Measurements from ENCODE around the gene UBE2L6. TPM values are rescaled to one million over a fixed set of nuclear protein-coding genes. Genes with fewer than 3 reads are reported as not detected.
A peak's percentile ranks its signal among the peaks of the same experiment; 100 is the strongest.

Gene UBE2L6
- total RNA-seq, 2 experiments from 2014 or later: 245 to 317 TPM

GRCh38 chr11:57514538-57515331, 52.7 kb downstream of the UBE2L6 start:
- ATAC-seq (peak; percentile 66), DNase-seq (peak; percentile 76)
- Mint-ChIP-seq H3K4me1 (peaks cover 32% of the 10 kb centered on the region), H3K36me3 (peaks cover 5% of the 10 kb centered on the region), H3K27ac (peak overlapping the region; percentile 89), H3K9me3 (ENCODE audit: low read depth) (no peaks in the 10 kb centered on the region), H3K27me3 (no peaks in the 10 kb centered on the region), H3K4me3 (peak overlapping the region; percentile 96)
- CTCF ChIA-PET: interaction anchor here (0.8 to 7.1 kb wide), 13 partner anchors 10 to 180 kb away, joined by 3 to 107 read pairs (median 3); partner anchors contain the start of genes RTN4RL2, SLC43A3, SSRP1 and TIMM10

GRCh38 chr11:57513911-57514537, 53.4 kb downstream of the UBE2L6 start:
- H3K9me3 Mint-ChIP-seq (ENCODE audit: low read depth): no peaks in the 10 kb centered on the region
- H3K4me1 Mint-ChIP-seq: peaks cover 35% of the 10 kb centered on the region
- ATAC-seq (peak; percentile 40), DNase-seq (peak; percentile 54)
- H3K27me3 Mint-ChIP-seq: no peaks in the 10 kb centered on the region
- peaks cover 6% of the 10 kb centered on the region for H3K36me3 Mint-ChIP-seq
- H3K27ac Mint-ChIP-seq: peak overlapping the region; percentile 89
- H3K4me3 Mint-ChIP-seq: peak overlapping the region; percentile 96
- CTCF ChIA-PET: interaction anchor here (0.8 to 7.1 kb wide), 10 partner anchors 9 to 126 kb away, joined by 3 to 107 read pairs (median 4); partner anchors contain the start of genes RTN4RL2 and TIMM10

GRCh38 chr11:57513452-57513795, 54.0 kb downstream of the UBE2L6 start:
- Mint-ChIP-seq H3K27ac (no peak overlapping the region), H3K27me3 (no peaks in the 10 kb centered on the region), H3K4me1 (peaks cover 35% of the 10 kb centered on the region), H3K9me3 (ENCODE audit: low read depth) (no peaks in the 10 kb centered on the region), H3K36me3 (peaks cover 4% of the 10 kb centered on the region), H3K4me3 (peak overlapping the region; percentile 55)
- DNase-seq (no peak), ATAC-seq (no peak)
- CTCF ChIA-PET: interaction anchor here (0.8 to 7.1 kb wide), 6 partner anchors 12 to 55 kb away, joined by 4 to 107 read pairs (median 40); partner anchors contain the start of genes RTN4RL2 and TIMM10

GRCh38 chr11:57512646-57513451, 54.6 kb downstream of the UBE2L6 start:
- ATAC-seq: no peak
- Mint-ChIP-seq H3K36me3 (peaks cover 4% of the 10 kb centered on the region), H3K4me1 (peaks cover 35% of the 10 kb centered on the region), H3K27ac (no peak overlapping the region), H3K27me3 (no peaks in the 10 kb centered on the region), H3K9me3 (ENCODE audit: low read depth) (no peaks in the 10 kb centered on the region), H3K4me3 (no peak overlapping the region)
- CTCF ChIA-PET: interaction anchor here (0.8 to 7.1 kb wide), 6 partner anchors 11 to 55 kb away, joined by 4 to 107 read pairs (median 40); partner anchors contain the start of genes RTN4RL2 and TIMM10
- no peak for DNase-seq

GRCh38 chr11:57511741-57512430, 55.6 kb downstream of the UBE2L6 start:
- DNase-seq (no peak), ATAC-seq (no peak)
- Mint-ChIP-seq H3K4me3 (no peak overlapping the region), H3K4me1 (peaks cover 36% of the 10 kb centered on the region), H3K9me3 (ENCODE audit: low read depth) (no peaks in the 10 kb centered on the region), H3K27ac (peak overlapping the region; percentile 45), H3K27me3 (no peaks in the 10 kb centered on the region), H3K36me3 (peaks cover 4% of the 10 kb centered on the region)
- CTCF ChIA-PET: interaction anchor here (1.1 to 2.1 kb wide), 7 partner anchors 8 to 133 kb away, joined by 3 to 15 read pairs (median 4); no protein-coding TSS in a partner anchor

GRCh38 chr11:57508341-57509170, 58.9 kb downstream of the UBE2L6 start:
- Mint-ChIP-seq H3K27ac (no peak overlapping the region), H3K4me3 (no peak overlapping the region), H3K4me1 (peaks cover 32% of the 10 kb centered on the region), H3K9me3 (ENCODE audit: low read depth) (no peaks in the 10 kb centered on the region), H3K36me3 (peaks cover 9% of the 10 kb centered on the region), H3K27me3 (no peaks in the 10 kb centered on the region)
- CTCF ChIA-PET: interaction anchor here (1.2 to 5.9 kb wide), 3 partner anchors 16 to 136 kb away, joined by 4 to 52 read pairs (median 5); no protein-coding TSS in a partner anchor
- DNase-seq (no peak), ATAC-seq (no peak)

GRCh38 chr11:57506522-57506921, 61.0 kb downstream of the UBE2L6 start:
- Mint-ChIP-seq H3K4me1 (peaks cover 14% of the 10 kb centered on the region), H3K36me3 (peaks cover 8% of the 10 kb centered on the region), H3K27ac (no peak overlapping the region), H3K27me3 (no peaks in the 10 kb centered on the region), H3K9me3 (ENCODE audit: low read depth) (no peaks in the 10 kb centered on the region), H3K4me3 (no peak overlapping the region)
- CTCF ChIA-PET: interaction anchor here (1.0 to 5.9 kb wide), 5 partner anchors 14 to 138 kb away, joined by 3 to 52 read pairs (median 5); no protein-coding TSS in a partner anchor
- ATAC-seq: no peak
- DNase-seq: no peak

GRCh38 chr11:57504511-57504910, 63.0 kb downstream of the UBE2L6 start:
- H3K9me3 Mint-ChIP-seq (ENCODE audit: low read depth): no peaks in the 10 kb centered on the region
- peaks cover 8% of the 10 kb centered on the region for H3K4me1 Mint-ChIP-seq
- ATAC-seq (no peak), DNase-seq (no peak)
- H3K27ac Mint-ChIP-seq: no peak overlapping the region
- H3K36me3 Mint-ChIP-seq: peaks cover 12% of the 10 kb centered on the region
- no peak overlapping the region for H3K4me3 Mint-ChIP-seq
- no peaks in the 10 kb centered on the region for H3K27me3 Mint-ChIP-seq
- CTCF ChIA-PET: interaction anchor here (1.2 to 5.9 kb wide), 8 partner anchors 10 to 63 kb away, joined by 3 to 52 read pairs (median 4); partner anchors contain the start of gene UBE2L6

GRCh38 chr11:57502870-57503269, 64.6 kb downstream of the UBE2L6 start:
- no peak for ATAC-seq
- no peaks in the 10 kb centered on the region for H3K27me3 Mint-ChIP-seq
- no peak for DNase-seq
- no peak overlapping the region for H3K4me3 Mint-ChIP-seq
- H3K4me1 Mint-ChIP-seq: peaks cover 6% of the 10 kb centered on the region
- no peaks in the 10 kb centered on the region for H3K9me3 Mint-ChIP-seq (ENCODE audit: low read depth)
- H3K36me3 Mint-ChIP-seq: peaks cover 12% of the 10 kb centered on the region
- no peak overlapping the region for H3K27ac Mint-ChIP-seq
- CTCF ChIA-PET: interaction anchor here (1.2 to 4.0 kb wide), 6 partner anchors 10 to 139 kb away, joined by 3 to 29 read pairs (median 6); partner anchors contain the start of gene SLC43A1

- no peak for ATAC-seq
- Mint-ChIP-seq H3K9me3 (ENCODE audit: low read depth) (no peaks in the 10 kb centered on the region), H3K4me3 (no peak overlapping the region), H3K4me1 (peaks cover 6% of the 10 kb centered on the region), H3K27me3 (no peaks in the 10 kb centered on the region), H3K36me3 (peaks cover 12% of the 10 kb centered on the region), H3K27ac (no peak overlapping the region)
- CTCF ChIA-PET: interaction anchor here (0.8 to 4.0 kb wide), 10 partner anchors 9 to 142 kb away, joined by 3 to 29 read pairs (median 6); partner anchors contain the start of gene SLC43A1
- DNase-seq: no peak
These were observed 65.1 kb downstream of the UBE2L6 start for GRCh38 chr11:57502376-57502775.

GRCh38 chr11:57501953-57502352, 65.5 kb downstream of the UBE2L6 start:
- Mint-ChIP-seq H3K4me1 (peaks cover 6% of the 10 kb centered on the region), H3K27ac (no peak overlapping the region), H3K27me3 (no peaks in the 10 kb centered on the region), H3K36me3 (peaks cover 12% of the 10 kb centered on the region), H3K4me3 (no peak overlapping the region), H3K9me3 (ENCODE audit: low read depth) (no peaks in the 10 kb centered on the region)
- ATAC-seq (no peak), DNase-seq (no peak)
- CTCF ChIA-PET: interaction anchor here (0.8 to 4.0 kb wide), 9 partner anchors 9 to 143 kb away, joined by 3 to 29 read pairs (median 6); partner anchors contain the start of gene SLC43A1
